ENCODE data around the gene DCBLD1. TPM values are rescaled to one million over a fixed set of nuclear protein-coding genes. Genes with fewer than 3 reads are reported as not detected.

Gene DCBLD1
- total and polyA plus RNA-seq, 2 of the 13 experiments (the other 11 are each of a cell fraction or from before 2014, with no cell fraction given) = 23.2 to 41.5 TPM

- no peak for TF ChIP-seq POGK (CRISPR knock-in tag; conservative IDR thresholded peaks at IDR 0.05)
- no peak for TF ChIP-seq SRSF9 (IDR thresholded peaks at IDR 0.05; ENCODE audit: borderline replicate concordance, insufficient read depth, low read depth, low read length, poor library complexity, severe bottlenecking)
- TF ChIP-seq, protein P1, sequence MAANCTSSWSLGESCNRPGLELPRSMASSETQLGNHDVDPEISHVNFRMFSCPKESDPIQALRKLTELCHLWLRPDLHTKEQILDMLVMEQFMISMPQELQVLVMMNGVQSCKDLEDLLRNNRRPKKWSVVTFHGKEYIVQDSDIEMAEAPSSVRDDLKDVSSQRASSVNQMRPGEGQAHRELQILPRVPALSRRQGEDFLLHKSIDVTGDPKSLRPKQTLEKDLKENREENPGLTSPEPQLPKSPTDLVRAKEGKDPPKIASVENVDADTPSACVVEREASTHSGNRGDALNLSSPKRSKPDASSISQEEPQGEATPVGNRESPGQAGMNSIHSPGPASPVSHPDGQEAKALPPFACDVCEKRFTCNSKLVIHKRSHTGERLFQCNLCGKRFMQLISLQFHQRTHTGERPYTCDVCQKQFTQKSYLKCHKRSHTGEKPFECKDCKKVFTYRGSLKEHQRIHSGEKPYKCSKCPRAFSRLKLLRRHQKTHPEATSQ (CRISPR knock-in tag; IDR thresholded peaks at IDR 0.05; ENCODE audit: borderline replicate concordance) = no peak
- TF ChIP-seq CREB3 (CRISPR knock-in tag; IDR thresholded peaks at IDR 0.05) = no peak
- TF ChIP-seq, protein P2, sequence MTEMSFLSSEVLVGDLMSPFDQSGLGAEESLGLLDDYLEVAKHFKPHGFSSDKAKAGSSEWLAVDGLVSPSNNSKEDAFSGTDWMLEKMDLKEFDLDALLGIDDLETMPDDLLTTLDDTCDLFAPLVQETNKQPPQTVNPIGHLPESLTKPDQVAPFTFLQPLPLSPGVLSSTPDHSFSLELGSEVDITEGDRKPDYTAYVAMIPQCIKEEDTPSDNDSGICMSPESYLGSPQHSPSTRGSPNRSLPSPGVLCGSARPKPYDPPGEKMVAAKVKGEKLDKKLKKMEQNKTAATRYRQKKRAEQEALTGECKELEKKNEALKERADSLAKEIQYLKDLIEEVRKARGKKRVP (CRISPR knock-in tag; IDR thresholded peaks at IDR 0.05) = no peak
- no peak for TF ChIP-seq FOXP1 (IDR thresholded peaks at IDR 0.05)
- TF ChIP-seq FOXP1 (CRISPR knock-in tag; IDR thresholded peaks at IDR 0.05) = peak; percentile 66
- no peak for TF ChIP-seq ZNF451 (CRISPR knock-in tag; IDR thresholded peaks at IDR 0.05)
- TF ChIP-seq ZBTB8A (CRISPR knock-in tag; IDR thresholded peaks at IDR 0.05; ENCODE audit: borderline replicate concordance, low read depth) = no peak
- no peak for TF ChIP-seq NCOR1 (IDR thresholded peaks at IDR 0.05; ENCODE audit: borderline replicate concordance, low read length)
- TF ChIP-seq PHB2 (IDR thresholded peaks at IDR 0.05; ENCODE audit: partially characterized antibody) = no peak
- no peak for TF ChIP-seq SOX13 (IDR thresholded peaks at IDR 0.05)
- TF ChIP-seq SOX13 (CRISPR knock-in tag; conservative IDR thresholded peaks at IDR 0.05 in 1 of 2, IDR thresholded peaks at IDR 0.05 in 1 of 2) = peak in 1 of 2 experiments; percentile 14; a peak in 1 of 4 replicates
- TF ChIP-seq, protein P3, sequence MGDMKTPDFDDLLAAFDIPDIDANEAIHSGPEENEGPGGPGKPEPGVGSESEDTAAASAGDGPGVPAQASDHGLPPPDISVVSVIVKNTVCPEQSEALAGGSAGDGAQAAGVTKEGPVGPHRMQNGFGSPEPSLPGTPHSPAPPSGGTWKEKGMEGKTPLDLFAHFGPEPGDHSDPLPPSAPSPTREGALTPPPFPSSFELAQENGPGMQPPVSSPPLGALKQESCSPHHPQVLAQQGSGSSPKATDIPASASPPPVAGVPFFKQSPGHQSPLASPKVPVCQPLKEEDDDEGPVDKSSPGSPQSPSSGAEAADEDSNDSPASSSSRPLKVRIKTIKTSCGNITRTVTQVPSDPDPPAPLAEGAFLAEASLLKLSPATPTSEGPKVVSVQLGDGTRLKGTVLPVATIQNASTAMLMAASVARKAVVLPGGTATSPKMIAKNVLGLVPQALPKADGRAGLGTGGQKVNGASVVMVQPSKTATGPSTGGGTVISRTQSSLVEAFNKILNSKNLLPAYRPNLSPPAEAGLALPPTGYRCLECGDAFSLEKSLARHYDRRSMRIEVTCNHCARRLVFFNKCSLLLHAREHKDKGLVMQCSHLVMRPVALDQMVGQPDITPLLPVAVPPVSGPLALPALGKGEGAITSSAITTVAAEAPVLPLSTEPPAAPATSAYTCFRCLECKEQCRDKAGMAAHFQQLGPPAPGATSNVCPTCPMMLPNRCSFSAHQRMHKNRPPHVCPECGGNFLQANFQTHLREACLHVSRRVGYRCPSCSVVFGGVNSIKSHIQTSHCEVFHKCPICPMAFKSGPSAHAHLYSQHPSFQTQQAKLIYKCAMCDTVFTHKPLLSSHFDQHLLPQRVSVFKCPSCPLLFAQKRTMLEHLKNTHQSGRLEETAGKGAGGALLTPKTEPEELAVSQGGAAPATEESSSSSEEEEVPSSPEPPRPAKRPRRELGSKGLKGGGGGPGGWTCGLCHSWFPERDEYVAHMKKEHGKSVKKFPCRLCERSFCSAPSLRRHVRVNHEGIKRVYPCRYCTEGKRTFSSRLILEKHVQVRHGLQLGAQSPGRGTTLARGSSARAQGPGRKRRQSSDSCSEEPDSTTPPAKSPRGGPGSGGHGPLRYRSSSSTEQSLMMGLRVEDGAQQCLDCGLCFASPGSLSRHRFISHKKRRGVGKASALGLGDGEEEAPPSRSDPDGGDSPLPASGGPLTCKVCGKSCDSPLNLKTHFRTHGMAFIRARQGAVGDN (CRISPR knock-in tag; IDR thresholded peaks at IDR 0.05) = no peak
- TF ChIP-seq SNAI1 (CRISPR knock-in tag; IDR thresholded peaks at IDR 0.05; ENCODE audit: borderline replicate concordance) = no peak
- TF ChIP-seq MAFF (IDR thresholded peaks at IDR 0.05; ENCODE audit: low read depth, low read length) = peak; percentile 37; the same call in 1 of the 2 replicates
- no peak for TF ChIP-seq THYN1 (CRISPR knock-in tag; IDR thresholded peaks at IDR 0.05; ENCODE audit: borderline replicate concordance, low read depth)
- TF ChIP-seq BCL3 (CRISPR knock-in tag; IDR thresholded peaks at IDR 0.05) = no peak
- no peak for TF ChIP-seq YEATS4 (CRISPR knock-in tag; IDR thresholded peaks at IDR 0.05; ENCODE audit: borderline replicate concordance)
These were observed 66.4 kb downstream of the DCBLD1 start (continued) for GRCh38 chr6:117548797-117549301.
